Liver (tissue), 9 donors: Measurements from ENCODE around the gene ECPAS. TPM values are rescaled to one million over a fixed set of nuclear protein-coding genes. Genes with fewer than 3 reads are reported as not detected.
A peak's percentile ranks its signal among the peaks of the same experiment; 100 is the strongest.

Experiments
- DNase-seq: peaks from one replicate; pipeline ENCODE4 v3.0.0-alpha.2; 2017; ENCODE audit warnings: low spot score
- H3K27ac ChIP-seq, 2 donors: one replicate each; pipeline ENCODE4 v1.7.0; 2013; ENCODE audit warnings: inconsistent platforms in 2 of 2, low read length in 2 of 2, control low read depth in 1 of 2, low read depth in 1 of 2, mild to moderate bottlenecking in 1 of 2
- H3K27me3 ChIP-seq, 4 donors: one replicate each; pipeline versions ENCODE4 v1.6.1 to v1.7.0; 2013; ENCODE audit warnings: low read length in 3 of 4, inconsistent platforms in 1 of 4, mild to moderate bottlenecking in 1 of 4, moderate library complexity in 1 of 4; ENCODE audit not compliant: control insufficient read depth in 4 of 4, insufficient read depth in 4 of 4
- H3K36me3 ChIP-seq, 4 donors: one replicate each; pipeline versions ENCODE4 v1.6.1 to v1.7.0; 2013; ENCODE audit warnings: low read length in 3 of 4, mild to moderate bottlenecking in 3 of 4, low read depth in 1 of 4, moderate library complexity in 1 of 4; ENCODE audit not compliant: control insufficient read depth in 4 of 4, insufficient read depth in 3 of 4
- H3K4me1 ChIP-seq, 4 donors: one replicate each; pipeline versions ENCODE4 v1.6.1 to v1.7.0; 2013; ENCODE audit warnings: low read length in 3 of 4, mild to moderate bottlenecking in 3 of 4, moderate library complexity in 1 of 4; ENCODE audit not compliant: control insufficient read depth in 4 of 4, insufficient read depth in 4 of 4
- H3K4me3 ChIP-seq, 3 donors: one replicate each; pipeline versions ENCODE4 v1.6.1 to v1.7.0; 2013; ENCODE audit warnings: low read length in 3 of 3, control low read depth in 1 of 3, low read depth in 1 of 3, mild to moderate bottlenecking in 1 of 3
- H3K9ac ChIP-seq, 2 donors: one replicate each; pipeline ENCODE4 v1.7.0; 2013; ENCODE audit warnings: low read length in 2 of 2, mild to moderate bottlenecking in 2 of 2, moderate library complexity in 2 of 2, control low read depth in 1 of 2, low read depth in 1 of 2
- H3K9me3 ChIP-seq, 4 donors: one replicate each; pipeline versions ENCODE4 v1.6.1 to v1.7.0; 2013; ENCODE audit warnings: low read length in 3 of 4; ENCODE audit not compliant: control insufficient read depth in 4 of 4
- ATF3 ChIP-seq: IDR thresholded peaks from 2 replicates; pipeline ENCODE4 v1.6.1; 2016; ENCODE audit warnings: antibody characterized with exemption
- CTCF ChIP-seq: fragments of 150-350 bp; IDR thresholded peaks from 2 replicates; pipeline ENCODE4 v1.5.1; 2017; ENCODE audit warnings: improper control_type of control experiment, low read depth, low read length; ENCODE audit not compliant: missing input control
- EGR1 ChIP-seq, 2 donors: IDR thresholded peaks; 2 replicates each; pipeline ENCODE4 v1.6.1; 2016 to 2018; ENCODE audit warnings: antibody characterized with exemption in 2 of 2, low read depth in 2 of 2
- FOXA1 ChIP-seq: IDR thresholded peaks from 2 replicates; pipeline ENCODE4 v1.6.1; 2016; ENCODE audit warnings: antibody characterized with exemption
- FOXA2 ChIP-seq: IDR thresholded peaks from 2 replicates; pipeline ENCODE4 v1.6.1; 2016; ENCODE audit warnings: antibody characterized with exemption
- GABPA ChIP-seq, 2 donors: IDR thresholded peaks in 1 of 2; conservative IDR thresholded peaks in 1 of 2; 2 replicates each; pipeline ENCODE4 v1.6.1; 2016; ENCODE audit warnings: antibody characterized with exemption in 2 of 2, mild to moderate bottlenecking in 1 of 2, moderate library complexity in 1 of 2
- HNF4A ChIP-seq, 2 donors: conservative IDR thresholded peaks; 2 replicates each; pipeline ENCODE4 v1.6.1; 2016; ENCODE audit warnings: antibody characterized with exemption in 2 of 2, mild to moderate bottlenecking in 2 of 2
- HNF4G ChIP-seq: IDR thresholded peaks from 2 replicates; pipeline ENCODE4 v1.6.1; 2016; ENCODE audit warnings: antibody characterized with exemption
- JUND ChIP-seq, 2 donors: IDR thresholded peaks; 2 replicates each; pipeline ENCODE4 v1.6.1; 2016; ENCODE audit warnings: antibody characterized with exemption in 2 of 2
- MAX ChIP-seq: IDR thresholded peaks from 2 replicates; pipeline ENCODE4 v1.6.1; 2016; ENCODE audit warnings: antibody characterized with exemption
- RAD21 ChIP-seq, 2 donors: IDR thresholded peaks; 2 replicates each; pipeline ENCODE4 v1.6.1; 2016; ENCODE audit warnings: antibody characterized with exemption in 2 of 2, mild to moderate bottlenecking in 2 of 2
- RXRA ChIP-seq, 2 donors: IDR thresholded peaks; 2 replicates each; pipeline ENCODE4 v1.6.1; 2017 to 2018; ENCODE audit warnings: antibody characterized with exemption in 2 of 2, mild to moderate bottlenecking in 1 of 2
- TAF1 ChIP-seq: conservative IDR thresholded peaks from 2 replicates; pipeline ENCODE4 v1.6.1; 2016; ENCODE audit warnings: antibody characterized with exemption, mild to moderate bottlenecking
- ZBTB33 ChIP-seq: IDR thresholded peaks from 2 replicates; pipeline ENCODE4 v1.6.1; 2016; ENCODE audit warnings: antibody characterized with exemption
- WGBS: extraction: QIAGEN DNeasy Blood & Tissue Kit; methylation state at CpG from one replicate; pipeline ENCODE4 v1.1.7; 2013; 5-methylcytosine and 5-hydroxymethylcytosine counted together
- polyA plus RNA-seq, 2 donors: library from polyadenylated mRNA; stranded (reverse) in 1 of 2; unstranded in 1 of 2; fragments of 200-250 nt in 1 of 2; fragments of >200 nt in 1 of 2; fragmentation: Nextera tagmentation in 1 of 2; extraction: Ambion mirVana in 1 of 2; gene quantifications; one replicate each; pipeline versions ENCODE4 v1.2.1 to v1.2.3, GENCODE V29; 2013 to 2015
- total RNA-seq, 2 donors: library from RNA; depleted of rRNA; stranded (reverse); fragments of >200 nt; gene quantifications; one replicate each; pipeline ENCODE4 v1.2.3, GENCODE V29; 2014
- donor health status: healthy.
- donor health status: healthy.
- donor health status: healthy.
- donor health status: healthy.
- donor health status: healthy.

Gene ECPAS
- total and polyA plus RNA-seq, 4 donors: 14.7 to 60.8 (median 26.3) TPM

GRCh38 chr9:111399772-111400563 is 84.2 kb downstream of the ECPAS start:
- DNase-seq: no peak

GRCh38 chr9:111399211-111399739 is 84.9 kb downstream of the ECPAS start:
- Histone ChIP-seq H3K9ac (no peak overlapping the region), H3K27ac (no peak overlapping the region), H3K27me3 (no peaks in the 10 kb centered on the region), H3K9me3 (peaks cover 0 to 9% (median 2%) of the 10 kb centered on the region in 4 donors), H3K4me1 (no peaks in the 10 kb centered on the region), H3K4me3 (no peak overlapping the region), H3K36me3 (peaks cover 9 to 44% (median 37%) of the 10 kb centered on the region in 4 donors)
- 97% methylated on average over 4 of the region's 4 CpGs for WGBS
- no peak for TF ChIP-seq ZBTB33
- no peak for TF ChIP-seq HNF4G
- no peak for TF ChIP-seq RAD21 (IDR thresholded peaks at IDR 0.05)
- no peak for TF ChIP-seq FOXA2
- TF ChIP-seq RXRA (IDR thresholded peaks at IDR 0.05): no peak
- no peak for TF ChIP-seq CTCF
- TF ChIP-seq HNF4A (conservative IDR thresholded peaks at IDR 0.05): no peak
- no peak for TF ChIP-seq EGR1 (IDR thresholded peaks at IDR 0.05; ENCODE audit: low read depth in 2 of 2)
- no peak for TF ChIP-seq ATF3
- TF ChIP-seq FOXA1: no peak
- no peak for TF ChIP-seq MAX
- TF ChIP-seq JUND (IDR thresholded peaks at IDR 0.05): no peak
- TF ChIP-seq GABPA (IDR thresholded peaks at IDR 0.05 in 1 of 2, conservative IDR thresholded peaks at IDR 0.05 in 1 of 2): no peak
- no peak for DNase-seq

More at GRCh38 chr9:111399772-111400563, 84.2 kb downstream of the ECPAS start:
- Histone ChIP-seq H3K4me1 (no peaks in the 10 kb centered on the region), H3K36me3 (peaks cover 10 to 44% (median 35%) of the 10 kb centered on the region in 4 donors), H3K27ac (no peak overlapping the region), H3K27me3 (no peaks in the 10 kb centered on the region), H3K9ac (no peak overlapping the region), H3K4me3 (no peak overlapping the region), H3K9me3 (peaks cover 0 to 9% (median 2%) of the 10 kb centered on the region in 4 donors)
- TF ChIP-seq TAF1: no peak
- peak; percentile 79 to 87 for TF ChIP-seq RAD21 (IDR thresholded peaks at IDR 0.05)
- TF ChIP-seq CTCF: peak; percentile 57
- 85% methylated on average over 4 of the region's 4 CpGs for WGBS
